Natural killer cell (primary cell): Measurements from ENCODE around the gene CBR4. TPM values are rescaled to one million over a fixed set of nuclear protein-coding genes. Genes with fewer than 3 reads are reported as not detected.

ENCODE experiments used
- ATAC-seq, 3 donors: fragments of 150-1000 bp in 2 of 3; fragments of 200-7000 bp in 1 of 3; cut with Tn5 transposase; 1 replicate in 1 of 3; 2 replicates in 2 of 3; pipeline ENCODE4 v1.10.0; 2021; ENCODE audit warnings: mild to moderate bottlenecking in 2 of 3, moderate library complexity in 2 of 3
- DNase-seq, 2 donors: peaks; one replicate each; pipeline versions ENCODE4 v3.0.0 to v3.0.0-alpha.2; 2013 to 2021; ENCODE audit warnings: mixed read lengths in 1 of 2
- H3K27ac ChIP-seq: one replicate; pipeline ENCODE4 v1.5.1; 2013; ENCODE audit warnings: mild to moderate bottlenecking, low read length
- H3K27me3 ChIP-seq: one replicate; pipeline ENCODE4 v1.6.1; 2013; ENCODE audit warnings: low read length; ENCODE audit not compliant: control insufficient read depth, insufficient read depth
- H3K36me3 ChIP-seq: one replicate; pipeline ENCODE4 v1.6.1; 2013; ENCODE audit warnings: low read length; ENCODE audit not compliant: control insufficient read depth, insufficient read depth
- H3K4me1 ChIP-seq: one replicate; pipeline ENCODE4 v1.6.1; 2013; ENCODE audit warnings: low read length; ENCODE audit not compliant: control insufficient read depth, insufficient read depth
- H3K4me3 ChIP-seq: one replicate; pipeline ENCODE4 v1.5.1; 2013; ENCODE audit warnings: low read length
- H3K9me3 ChIP-seq: one replicate; pipeline ENCODE4 v1.6.1; 2013; ENCODE audit warnings: low read length; ENCODE audit not compliant: control insufficient read depth, insufficient read depth
- H3K27ac Mint-ChIP-seq, 2 donors: one replicate each; pipeline ENCODE4 v1.8.0; 2022; ENCODE audit warnings: mild to moderate bottlenecking in 2 of 2, mixed read lengths in 2 of 2, moderate library complexity in 1 of 2
- H3K27me3 Mint-ChIP-seq, 2 donors: one replicate each; pipeline ENCODE4 v1.8.0; 2022; ENCODE audit warnings: low read depth in 2 of 2, mixed read lengths in 2 of 2
- H3K36me3 Mint-ChIP-seq: one replicate; pipeline ENCODE4 v1.8.0; 2022; ENCODE audit warnings: mixed read lengths
- H3K4me1 Mint-ChIP-seq, 2 donors: one replicate each; pipeline ENCODE4 v1.8.0; 2022; ENCODE audit warnings: mixed read lengths in 2 of 2
- H3K4me3 Mint-ChIP-seq: one replicate; pipeline ENCODE4 v1.8.0; 2022; ENCODE audit warnings: mild to moderate bottlenecking, moderate library complexity, mixed read lengths
- H3K9me3 Mint-ChIP-seq, 2 donors: one replicate each; pipeline ENCODE4 v1.8.0; 2022; ENCODE audit warnings: mixed read lengths in 2 of 2
- WGBS: methylation state at CpG from one replicate; pipeline ENCODE4 v1.1.7; 2013; ENCODE audit warnings: missing lambda C conversion rate; ENCODE audit not compliant: insufficient coverage; 5-methylcytosine and 5-hydroxymethylcytosine counted together
- intact Hi-C: fragments of 100-400 bp; cut with micrococcal nuclease; formaldehyde crosslinking; loops from one replicate; pipeline ENCODE4 v1.14.2; 2022
- total RNA-seq, 4 donors: library from RNA; stranded (reverse); fragments of 120-200 nt in 1 of 4; gene quantifications; one replicate each; pipeline versions ENCODE4 v1.2.3 to v1.2.4, GENCODE V29; 2013 to 2022
- TF ChIP-seq, protein P1 (sequence below): fragments of 200-600 bp; IDR thresholded peaks from one replicate; pipeline ENCODE4 v1.8.0; 2022; ENCODE audit warnings: antibody characterized with exemption

CBR4 gene
- total RNA-seq, 3 donors from 2014 or later (not counting 1 experiment from before 2014, with no cell fraction given): 17.2 to 28.1 (median 20.3) TPM

DNA sequence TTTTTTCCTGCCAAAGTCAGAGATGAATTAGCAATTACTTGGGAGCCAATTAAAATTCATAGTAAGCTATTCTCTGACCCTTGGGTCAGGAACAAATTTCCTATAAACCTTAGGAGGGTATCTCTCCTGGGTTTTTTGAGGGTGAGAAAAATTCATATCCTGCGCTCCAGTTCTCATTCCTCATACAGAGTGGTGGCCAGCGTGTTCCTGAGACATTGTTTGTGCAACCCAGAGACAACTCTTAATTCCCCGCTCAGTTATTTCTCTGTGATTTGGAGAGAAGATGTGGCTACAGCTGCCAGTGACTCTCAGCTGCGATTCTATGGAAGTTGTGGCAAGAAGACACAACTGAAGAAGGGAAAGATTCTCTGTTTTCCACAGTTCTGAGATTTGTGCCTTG is 37.9 kb upstream of the CBR4 start:
- H3K9me3 Mint-ChIP-seq: no peaks in the 10 kb centered on the region
- no peak for DNase-seq
- Histone ChIP-seq H3K27ac (no peak overlapping the region), H3K4me1 (no peaks in the 10 kb centered on the region), H3K27me3 (no peaks in the 10 kb centered on the region), H3K9me3 (no peaks in the 10 kb centered on the region), H3K36me3 (no peaks in the 10 kb centered on the region), H3K4me3 (no peak overlapping the region)
- 89% methylated on average over 4 of the region's 4 CpGs for WGBS
- no peaks in the 10 kb centered on the region for H3K36me3 Mint-ChIP-seq
- no peaks in the 10 kb centered on the region for H3K4me1 Mint-ChIP-seq
- H3K27me3 Mint-ChIP-seq: no peaks in the 10 kb centered on the region
- ATAC-seq: no peak
- H3K4me3 Mint-ChIP-seq: no peak overlapping the region
- H3K27ac Mint-ChIP-seq: no peak overlapping the region
- TF ChIP-seq, protein P1, sequence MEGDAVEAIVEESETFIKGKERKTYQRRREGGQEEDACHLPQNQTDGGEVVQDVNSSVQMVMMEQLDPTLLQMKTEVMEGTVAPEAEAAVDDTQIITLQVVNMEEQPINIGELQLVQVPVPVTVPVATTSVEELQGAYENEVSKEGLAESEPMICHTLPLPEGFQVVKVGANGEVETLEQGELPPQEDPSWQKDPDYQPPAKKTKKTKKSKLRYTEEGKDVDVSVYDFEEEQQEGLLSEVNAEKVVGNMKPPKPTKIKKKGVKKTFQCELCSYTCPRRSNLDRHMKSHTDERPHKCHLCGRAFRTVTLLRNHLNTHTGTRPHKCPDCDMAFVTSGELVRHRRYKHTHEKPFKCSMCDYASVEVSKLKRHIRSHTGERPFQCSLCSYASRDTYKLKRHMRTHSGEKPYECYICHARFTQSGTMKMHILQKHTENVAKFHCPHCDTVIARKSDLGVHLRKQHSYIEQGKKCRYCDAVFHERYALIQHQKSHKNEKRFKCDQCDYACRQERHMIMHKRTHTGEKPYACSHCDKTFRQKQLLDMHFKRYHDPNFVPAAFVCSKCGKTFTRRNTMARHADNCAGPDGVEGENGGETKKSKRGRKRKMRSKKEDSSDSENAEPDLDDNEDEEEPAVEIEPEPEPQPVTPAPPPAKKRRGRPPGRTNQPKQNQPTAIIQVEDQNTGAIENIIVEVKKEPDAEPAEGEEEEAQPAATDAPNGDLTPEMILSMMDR: no peak
- intact Hi-C loops: no loop called here

GRCh38 chr4:169045862-169046584 is 36.0 kb upstream of the CBR4 start:
- intact Hi-C loops: no loop called here
- no peaks in the 10 kb centered on the region for H3K36me3 ChIP-seq
- H3K9me3 ChIP-seq: no peaks in the 10 kb centered on the region
- H3K4me3 ChIP-seq: no peak overlapping the region
- TF ChIP-seq, protein P1: no peak
- DNase-seq (no peak), ATAC-seq (no peak)
- H3K36me3 Mint-ChIP-seq: no peaks in the 10 kb centered on the region
- no peaks in the 10 kb centered on the region for H3K27me3 ChIP-seq
- H3K27ac Mint-ChIP-seq: no peak overlapping the region
- H3K4me1 Mint-ChIP-seq: no peaks in the 10 kb centered on the region
- 85% methylated on average over 14 of the region's 15 CpGs for WGBS
- no peaks in the 10 kb centered on the region for H3K4me1 ChIP-seq
- H3K27ac ChIP-seq: no peak overlapping the region
- no peaks in the 10 kb centered on the region for H3K9me3 Mint-ChIP-seq
- no peak overlapping the region for H3K4me3 Mint-ChIP-seq
- no peaks in the 10 kb centered on the region for H3K27me3 Mint-ChIP-seq

- Mint-ChIP-seq H3K9me3 (no peaks in the 10 kb centered on the region), H3K27me3 (no peaks in the 10 kb centered on the region), H3K27ac (no peak overlapping the region), H3K4me3 (no peak overlapping the region), H3K36me3 (no peaks in the 10 kb centered on the region), H3K4me1 (no peaks in the 10 kb centered on the region)
- TF ChIP-seq, protein P1: no peak
- Histone ChIP-seq H3K4me3 (no peak overlapping the region), H3K36me3 (no peaks in the 10 kb centered on the region), H3K9me3 (no peaks in the 10 kb centered on the region), H3K27me3 (no peaks in the 10 kb centered on the region), H3K27ac (no peak overlapping the region), H3K4me1 (no peaks in the 10 kb centered on the region)
- ATAC-seq (no peak), DNase-seq (no peak)
- intact Hi-C loops: no loop called here
- 84% methylated on average over 5 of the region's 5 CpGs for WGBS
These were observed 34.8 kb upstream of the CBR4 start for GRCh38 chr4:169044714-169045447.
